Lower leg skin (tissue), 3 donors: Measurements from ENCODE around the gene AGBL5.

Experiments
- POLR2A ChIP-seq, 2 donors: fragments of 450-650 bp; IDR thresholded peaks; one replicate each; pipeline ENCODE4 v1.6.1; 2016 to 2017; ENCODE audit warnings: antibody characterized with exemption in 2 of 2, mild to moderate bottlenecking in 1 of 2, moderate library complexity in 1 of 2
- TF ChIP-seq, protein P1 (sequence below), 3 donors: fragments of 450-650 bp; IDR thresholded peaks; one replicate each; pipeline ENCODE4 v1.5.1; 2016; ENCODE audit warnings: antibody characterized with exemption in 3 of 3, mild to moderate bottlenecking in 3 of 3, moderate library complexity in 2 of 3

DNA sequence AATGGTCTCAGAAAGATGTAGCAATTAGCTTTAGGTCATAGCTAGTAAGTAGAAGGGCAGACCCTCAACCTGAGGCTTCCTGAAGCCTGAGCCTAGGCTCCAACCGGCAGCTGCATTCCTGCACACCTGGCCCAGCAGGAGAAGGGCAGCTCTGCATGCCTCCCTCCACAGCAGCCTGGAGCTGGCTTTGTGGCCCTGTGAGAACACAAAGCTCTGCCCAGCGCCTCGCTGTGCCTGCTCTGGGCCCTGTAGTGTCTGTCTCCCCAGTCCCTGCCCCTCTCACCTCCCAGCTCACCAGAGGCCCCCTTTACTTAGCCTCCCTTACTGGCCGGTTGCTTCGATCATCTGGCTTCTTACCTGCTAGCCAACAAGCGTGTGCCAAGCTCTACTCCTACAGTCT, 12.0 kb upstream of the AGBL5 start:
- TF ChIP-seq, protein P1, sequence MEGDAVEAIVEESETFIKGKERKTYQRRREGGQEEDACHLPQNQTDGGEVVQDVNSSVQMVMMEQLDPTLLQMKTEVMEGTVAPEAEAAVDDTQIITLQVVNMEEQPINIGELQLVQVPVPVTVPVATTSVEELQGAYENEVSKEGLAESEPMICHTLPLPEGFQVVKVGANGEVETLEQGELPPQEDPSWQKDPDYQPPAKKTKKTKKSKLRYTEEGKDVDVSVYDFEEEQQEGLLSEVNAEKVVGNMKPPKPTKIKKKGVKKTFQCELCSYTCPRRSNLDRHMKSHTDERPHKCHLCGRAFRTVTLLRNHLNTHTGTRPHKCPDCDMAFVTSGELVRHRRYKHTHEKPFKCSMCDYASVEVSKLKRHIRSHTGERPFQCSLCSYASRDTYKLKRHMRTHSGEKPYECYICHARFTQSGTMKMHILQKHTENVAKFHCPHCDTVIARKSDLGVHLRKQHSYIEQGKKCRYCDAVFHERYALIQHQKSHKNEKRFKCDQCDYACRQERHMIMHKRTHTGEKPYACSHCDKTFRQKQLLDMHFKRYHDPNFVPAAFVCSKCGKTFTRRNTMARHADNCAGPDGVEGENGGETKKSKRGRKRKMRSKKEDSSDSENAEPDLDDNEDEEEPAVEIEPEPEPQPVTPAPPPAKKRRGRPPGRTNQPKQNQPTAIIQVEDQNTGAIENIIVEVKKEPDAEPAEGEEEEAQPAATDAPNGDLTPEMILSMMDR (IDR thresholded peaks at IDR 0.05), result no peak
- TF ChIP-seq POLR2A (IDR thresholded peaks at IDR 0.05), result no peak
